OCI-LY7 (cell line): ENCODE measurements around the gene RBM33. TPM values are rescaled to one million over a fixed set of nuclear protein-coding genes. Genes with fewer than 3 reads are reported as not detected.

Experiments used
- BruUV-seq: library from RNA; stranded (reverse); fragments of 400-500 nt; replicated peaks from 2 replicates; lab custom pipeline; 2021; lab: Mats Ljungman, UMichigan
- CTCF ChIA-PET: fragments of 300-600 bp; sonication (Branson Sonifier 250); formaldehyde crosslinking; loops from one replicate; lab custom pipeline; 2022; ENCODE audit warnings: antibody characterized with exemption; ENCODE audit not compliant: unreplicated experiment; lab: Charles Lee
- POLR2A ChIA-PET: fragments of 300-600 bp; sonication (Branson Sonifier 250); formaldehyde crosslinking; loops from one replicate; lab custom pipeline; 2022; ENCODE audit warnings: antibody characterized with exemption; lab: Charles Lee
- DNase-seq: peaks from one replicate; pipeline ENCODE4 v3.0.0-alpha.2; 2015; ENCODE audit warnings: low spot score
- H2AFZ ChIP-seq: fragments of 200-600 bp; sonication (generic), shearing (Covaris generic); 2 replicates; pipeline ENCODE4 v1.6.1; 2014; ENCODE audit warnings: mild to moderate bottlenecking, antibody characterized with exemption, low read length, moderate library complexity
- H3K27ac ChIP-seq: fragments of 200-600 bp; sonication (generic); 2 replicates; pipeline ENCODE4 v1.5.1; 2014; ENCODE audit warnings: mixed run types, low read depth, mild to moderate bottlenecking, moderate library complexity, low read length, inconsistent platforms; ENCODE audit not compliant: poor library complexity, severe bottlenecking
- H3K36me3 ChIP-seq: fragments of 200-600 bp; sonication (generic); 2 replicates; pipeline ENCODE4 v1.6.1; 2014; ENCODE audit warnings: mild to moderate bottlenecking, antibody characterized with exemption, low read length, moderate library complexity, mixed read lengths; ENCODE audit not compliant: insufficient read depth
- H3K4me1 ChIP-seq: fragments of 200-600 bp; sonication (generic); 2 replicates; pipeline ENCODE4 v1.5.1; 2014; ENCODE audit warnings: mild to moderate bottlenecking, low read length; ENCODE audit not compliant: insufficient read depth, poor library complexity, severe bottlenecking
- H3K4me2 ChIP-seq: fragments of 200-600 bp; sonication (generic); 2 replicates; pipeline ENCODE4 v1.6.1; 2014; ENCODE audit warnings: mild to moderate bottlenecking, low read length
- H3K4me3 ChIP-seq: fragments of 200-600 bp; sonication (generic); 2 replicates; pipeline ENCODE4 v1.5.1; 2014; ENCODE audit warnings: mild to moderate bottlenecking, low read depth, low read length; ENCODE audit not compliant: poor library complexity, severe bottlenecking
- H3K79me2 ChIP-seq: fragments of 200-600 bp; sonication (generic); 2 replicates; pipeline ENCODE4 v1.6.1; 2016; ENCODE audit warnings: low read depth, mild to moderate bottlenecking, low read length, moderate library complexity, mixed read lengths; ENCODE audit not compliant: insufficient read depth
- H3K9me2 ChIP-seq: fragments of 200-600 bp; sonication (generic); 2 replicates; pipeline ENCODE4 v1.6.1; 2016; ENCODE audit warnings: mild to moderate bottlenecking, low read length, mixed read lengths; ENCODE audit not compliant: insufficient read depth
- H3K9me3 ChIP-seq: fragments of 200-600 bp; sonication (generic); 2 replicates; pipeline ENCODE4 v1.6.1; 2014; ENCODE audit warnings: mild to moderate bottlenecking, mixed run types, low read length, mixed read lengths
- H4K20me1 ChIP-seq: fragments of 200-600 bp; sonication (generic); 2 replicates; pipeline ENCODE4 v1.6.1; 2014; ENCODE audit warnings: mild to moderate bottlenecking, antibody characterized with exemption, low read length, moderate library complexity, mixed read lengths; ENCODE audit not compliant: insufficient read depth
- EZH2phosphoT487 ChIP-seq: fragments of 200-600 bp; sonication (generic); IDR thresholded peaks from 2 replicates; pipeline ENCODE4 v1.6.1; 2018; ENCODE audit warnings: low read depth, borderline replicate concordance, mild to moderate bottlenecking, mixed run types, antibody characterized with exemption, low read length, moderate library complexity, mixed read lengths
- intact Hi-C: fragments of 100-400 bp; cut with micrococcal nuclease; formaldehyde crosslinking; loops from one replicate; pipeline ENCODE4 v1.10.0; 2022; ENCODE audit not compliant: unreplicated experiment
- total RNA-seq, 2 experiments: library from RNA; depleted of rRNA in 1 of 2; stranded (reverse); fragments of >200 nt in 1 of 2; shearing (Covaris generic) in 1 of 2; gene quantifications; 2 replicates each; pipeline ENCODE4 v1.2.3, GENCODE V29; 2014 to 2022
- TF ChIP-seq, protein P1 (sequence below): fragments of 200-600 bp; sonication (generic); conservative IDR thresholded peaks from 2 replicates; pipeline ENCODE4 v1.5.1; 2014; ENCODE audit warnings: mild to moderate bottlenecking, antibody characterized with exemption, low read length, moderate library complexity, mixed read lengths

RBM33 gene
- total RNA-seq, 2 experiments from 2014 or later = 67.6 to 127 TPM

DNA sequence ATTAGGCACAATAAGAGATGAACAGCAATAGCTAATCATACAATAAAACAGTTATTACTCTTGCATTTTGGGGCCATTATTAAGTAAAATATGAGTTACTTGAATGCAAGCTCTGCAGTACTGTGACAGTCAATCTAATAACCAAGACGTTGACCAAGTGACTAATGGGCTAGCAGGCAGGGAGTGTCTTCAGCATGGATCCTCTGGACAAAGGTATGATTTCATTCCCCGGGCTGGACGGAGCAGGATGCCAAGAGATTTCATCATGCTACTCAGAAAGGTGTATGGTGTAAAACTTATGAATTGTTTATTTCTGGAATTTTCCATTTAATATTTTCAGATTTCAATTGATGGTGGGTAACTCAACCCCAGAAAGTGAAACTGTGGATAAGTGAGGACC, 86.9 kb downstream of the RBM33 start:
- Histone ChIP-seq H2AFZ (no peak overlapping the region), H3K4me3 (no peak overlapping the region), H3K27ac (no peak overlapping the region), H3K4me2 (no peak overlapping the region; the same call in 1 of the 2 replicates), H3K9me2 (no peaks in the 10 kb centered on the region), H3K9me3 (no peaks in the 10 kb centered on the region), H4K20me1 (peaks cover 5% of the 10 kb centered on the region; the same call in 1 of the 2 replicates), H3K36me3 (peaks cover 80% of the 10 kb centered on the region), H3K4me1 (peaks cover 74% of the 10 kb centered on the region), H3K79me2 (peaks cover 44% of the 10 kb centered on the region)
- ChIA-PET POLR2A (interaction anchor here (0.6 to 1.9 kb wide), 6 partner anchors 8 to 133 kb away, joined by 3 to 9 read pairs (median 3); no protein-coding TSS in a partner anchor), CTCF (interaction anchor here (2.6 kb wide), 1 partner anchor 133 kb away, joined by 9 read pairs; no protein-coding TSS in a partner anchor)
- BruUV-seq = no TSS peak
- no peak for DNase-seq
- intact Hi-C loops = no loop called here
- TF ChIP-seq, protein P1, sequence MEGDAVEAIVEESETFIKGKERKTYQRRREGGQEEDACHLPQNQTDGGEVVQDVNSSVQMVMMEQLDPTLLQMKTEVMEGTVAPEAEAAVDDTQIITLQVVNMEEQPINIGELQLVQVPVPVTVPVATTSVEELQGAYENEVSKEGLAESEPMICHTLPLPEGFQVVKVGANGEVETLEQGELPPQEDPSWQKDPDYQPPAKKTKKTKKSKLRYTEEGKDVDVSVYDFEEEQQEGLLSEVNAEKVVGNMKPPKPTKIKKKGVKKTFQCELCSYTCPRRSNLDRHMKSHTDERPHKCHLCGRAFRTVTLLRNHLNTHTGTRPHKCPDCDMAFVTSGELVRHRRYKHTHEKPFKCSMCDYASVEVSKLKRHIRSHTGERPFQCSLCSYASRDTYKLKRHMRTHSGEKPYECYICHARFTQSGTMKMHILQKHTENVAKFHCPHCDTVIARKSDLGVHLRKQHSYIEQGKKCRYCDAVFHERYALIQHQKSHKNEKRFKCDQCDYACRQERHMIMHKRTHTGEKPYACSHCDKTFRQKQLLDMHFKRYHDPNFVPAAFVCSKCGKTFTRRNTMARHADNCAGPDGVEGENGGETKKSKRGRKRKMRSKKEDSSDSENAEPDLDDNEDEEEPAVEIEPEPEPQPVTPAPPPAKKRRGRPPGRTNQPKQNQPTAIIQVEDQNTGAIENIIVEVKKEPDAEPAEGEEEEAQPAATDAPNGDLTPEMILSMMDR = no peak
- no peak for TF ChIP-seq EZH2phosphoT487

DNA sequence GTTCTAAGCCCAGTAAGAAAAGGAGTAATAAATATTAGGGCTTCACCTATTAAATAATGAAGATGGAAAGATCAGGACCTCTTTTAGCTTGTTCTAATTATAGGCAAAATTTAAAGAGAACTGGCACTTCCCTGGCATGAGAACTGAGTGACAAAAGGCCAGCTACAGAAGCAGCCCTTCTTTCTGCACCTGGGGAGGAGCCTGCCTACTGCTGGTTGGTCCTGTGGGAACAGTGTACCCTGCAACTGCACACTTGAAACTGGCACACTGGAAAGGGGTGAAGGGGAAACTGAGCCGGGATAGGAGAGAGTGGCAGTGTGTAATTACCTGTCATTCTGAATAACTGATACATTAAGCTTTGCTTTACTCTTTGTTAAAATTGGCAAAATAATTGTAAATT, 87.4 kb downstream of the RBM33 start:
- H3K79me2 ChIP-seq = peaks cover 39% of the 10 kb centered on the region
- H2AFZ ChIP-seq = no peak overlapping the region
- no TSS peak for BruUV-seq
- H3K9me3 ChIP-seq = no peaks in the 10 kb centered on the region
- peaks cover 74% of the 10 kb centered on the region for H3K4me1 ChIP-seq
- no peak overlapping the region for H3K4me3 ChIP-seq
- POLR2A ChIA-PET = interaction anchor here (0.7 to 1.9 kb wide), 5 partner anchors 8 to 133 kb away, joined by 3 to 9 read pairs (median 3); no protein-coding TSS in a partner anchor
- no peaks in the 10 kb centered on the region for H3K9me2 ChIP-seq
- H3K27ac ChIP-seq = no peak overlapping the region
- CTCF ChIA-PET = interaction anchor here (2.6 kb wide), 1 partner anchor 133 kb away, joined by 9 read pairs; no protein-coding TSS in a partner anchor
- H3K36me3 ChIP-seq = peaks cover 81% of the 10 kb centered on the region
- H4K20me1 ChIP-seq = peaks cover 5% of the 10 kb centered on the region; the same call in 1 of the 2 replicates
- no peak for DNase-seq
- intact Hi-C loops = no loop called here
- TF ChIP-seq, protein P1 = 0 out of 2 replicates have a peak, but pooled peaks have one; percentile 17
- TF ChIP-seq EZH2phosphoT487 = no peak
- no peak overlapping the region; the same call in 1 of the 2 replicates for H3K4me2 ChIP-seq

DNA sequence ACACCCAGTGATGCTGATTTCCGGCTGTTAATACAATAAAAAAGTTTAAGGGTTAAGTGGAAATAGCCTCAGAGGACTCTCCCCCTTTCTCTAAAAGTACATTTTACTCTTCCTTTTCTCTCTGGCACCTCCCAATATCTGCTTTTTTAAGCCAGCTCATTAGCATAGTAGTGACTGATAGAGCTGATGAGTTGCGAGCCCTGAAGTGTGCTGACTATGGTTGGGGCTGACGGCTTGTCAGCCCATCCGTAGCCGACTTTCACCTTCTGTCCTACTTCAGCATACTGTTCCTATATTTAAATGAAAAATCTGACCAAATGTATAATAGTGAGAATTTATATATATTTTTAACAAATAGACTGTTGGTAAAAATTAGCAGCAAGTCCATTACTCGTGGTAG, 87.8 kb downstream of the RBM33 start:
- Histone ChIP-seq H3K4me3 (no peak overlapping the region), H3K36me3 (peaks cover 79% of the 10 kb centered on the region), H2AFZ (no peak overlapping the region), H3K9me3 (no peaks in the 10 kb centered on the region), H3K27ac (no peak overlapping the region), H3K9me2 (no peaks in the 10 kb centered on the region), H4K20me1 (peaks cover 5% of the 10 kb centered on the region; the same call in 1 of the 2 replicates), H3K4me1 (peaks cover 71% of the 10 kb centered on the region), H3K79me2 (peaks cover 35% of the 10 kb centered on the region), H3K4me2 (no peak overlapping the region; the same call in 1 of the 2 replicates)
- intact Hi-C loops = no loop called here
- ChIA-PET POLR2A (interaction anchor here (0.7 to 1.9 kb wide), 4 partner anchors 9 to 134 kb away, joined by 3 to 9 read pairs (median 3); no protein-coding TSS in a partner anchor), CTCF (interaction anchor here (2.6 kb wide), 1 partner anchor 134 kb away, joined by 9 read pairs; no protein-coding TSS in a partner anchor)
- DNase-seq = no peak
- TF ChIP-seq, protein P1 = 0 out of 2 replicates have a peak, but pooled peaks have one; percentile 0
- TF ChIP-seq EZH2phosphoT487 = no peak
- no TSS peak for BruUV-seq
